GM23338 (cell line): ENCODE results near the gene SNN. TPM values are rescaled to one million over a fixed set of nuclear protein-coding genes. Genes with fewer than 3 reads are reported as not detected.

Experiments
- CREB1 ChIP-seq: fragments of 250-450 bp; sonication (Bioruptor Pico); IDR thresholded peaks from 2 replicates; pipeline ENCODE4 v1.5.0; 2020; ENCODE audit warnings: low read depth, mild to moderate bottlenecking, moderate library complexity
- EZH2 ChIP-seq: fragments of 200-600 bp; sonication (generic); IDR thresholded peaks from one replicate; pipeline ENCODE4 v1.8.0; 2017; ENCODE audit warnings: antibody characterized with exemption, mild to moderate bottlenecking, low read depth; ENCODE audit not compliant: unreplicated experiment
- EZH2phosphoT487 ChIP-seq: fragments of 200-600 bp; sonication (generic); IDR thresholded peaks from one replicate; pipeline ENCODE4 v1.8.1; 2018; ENCODE audit warnings: antibody characterized with exemption; ENCODE audit not compliant: unreplicated experiment
- JUNB ChIP-seq: IDR thresholded peaks from one replicate; pipeline ENCODE4 v1.6.1; 2016; ENCODE audit warnings: antibody characterized with exemption; ENCODE audit not compliant: unreplicated experiment
- NANOG ChIP-seq: IDR thresholded peaks from 2 replicates; pipeline ENCODE4 v1.6.1; 2016; ENCODE audit warnings: antibody characterized with exemption, borderline replicate concordance
- POLR2AphosphoS5 ChIP-seq: IDR thresholded peaks from 2 replicates; pipeline ENCODE4 v1.6.1; 2016; ENCODE audit warnings: antibody characterized with exemption, low read depth
- REST ChIP-seq: IDR thresholded peaks from one replicate; pipeline ENCODE4 v1.6.1; 2018; ENCODE audit warnings: antibody characterized with exemption; ENCODE audit not compliant: unreplicated experiment
- STAT1 ChIP-seq: IDR thresholded peaks from one replicate; pipeline ENCODE4 v1.6.1; 2016; ENCODE audit warnings: antibody characterized with exemption; ENCODE audit not compliant: unreplicated experiment
- ZNF331 ChIP-seq: fragments of 250-450 bp; sonication (Bioruptor Pico); IDR thresholded peaks from 2 replicates; pipeline ENCODE4 v1.5.0; 2020; ENCODE audit warnings: low read depth, mild to moderate bottlenecking, moderate library complexity
- ZNF462 ChIP-seq: fragments of 250-450 bp; sonication (Bioruptor Pico); IDR thresholded peaks from 2 replicates; pipeline ENCODE4 v1.5.0; 2020; ENCODE audit warnings: mild to moderate bottlenecking, moderate library complexity
- polyA plus RNA-seq: library from polyadenylated mRNA; unstranded; fragments of >200 nt; fragmentation: Nextera tagmentation; extraction: Ambion mirVana; gene quantifications from 2 replicates; pipeline ENCODE4 v1.2.1, GENCODE V29; 2016
- total RNA-seq: library from RNA; depleted of rRNA; stranded (reverse); fragments of >200 nt; shearing (Covaris generic); gene quantifications from 2 replicates; pipeline ENCODE4 v1.2.3, GENCODE V29; 2014

The SNN gene
- total and polyA plus RNA-seq, 2 experiments from 2014 or later = 19.0 to 63.3 TPM

GRCh38 chr16:11717811-11718210 is 49.6 kb downstream of the SNN start (continued):
- TF ChIP-seq ZNF462 (CRISPR knock-in tag) (no peak), EZH2phosphoT487 (no peak), CREB1 (CRISPR knock-in tag) (no peak), ZNF331 (CRISPR knock-in tag) (no peak), REST (no peak), NANOG (no peak), EZH2 (no peak), POLR2AphosphoS5 (no peak), STAT1 (no peak), JUNB (no peak)
